A673 (cell line): ENCODE results near the gene OR2C1. TPM values are rescaled to one million over a fixed set of nuclear protein-coding genes. Genes with fewer than 3 reads are reported as not detected.
A peak's percentile ranks its signal among the peaks of the same experiment; 100 is the strongest.

Experiments
- BruUV-seq: library from RNA; stranded (reverse); fragments of 400-500 nt; replicated peaks from 2 replicates; lab custom pipeline; 2021; lab: Mats Ljungman, UMichigan
- CTCF ChIA-PET: fragments of 300-600 bp; sonication (Branson Sonifier 250); formaldehyde crosslinking; loops from one replicate; lab custom pipeline; 2022; ENCODE audit warnings: antibody characterized with exemption; lab: Charles Lee
- POLR2A ChIA-PET: fragments of 300-600 bp; sonication (Branson Sonifier 250); formaldehyde crosslinking; loops from one replicate; lab custom pipeline; 2022; ENCODE audit warnings: antibody characterized with exemption; ENCODE audit not compliant: low non-redundant PET; lab: Charles Lee
- DNase-seq: peaks from one replicate; pipeline ENCODE4 v3.0.0-alpha.2; 2015; ENCODE audit warnings: low spot score
- H3K27ac ChIP-seq: fragments of 200-600 bp; sonication (generic); 2 replicates; pipeline ENCODE4 v1.5.1; 2016; ENCODE audit warnings: mixed run types, low read depth, mild to moderate bottlenecking, mixed read lengths, antibody characterized with exemption, low read length; ENCODE audit not compliant: poor library complexity, severe bottlenecking
- H3K27me3 ChIP-seq: fragments of 200-600 bp; sonication (generic); replicated peaks from 2 replicates; pipeline ENCODE4 v1.6.1; 2017; ENCODE audit warnings: mixed run types, low read depth, mild to moderate bottlenecking, mixed read lengths, antibody characterized with exemption, low read length; ENCODE audit not compliant: insufficient read depth, poor library complexity
- H3K36me3 ChIP-seq: fragments of 200-600 bp; sonication (generic); 2 replicates; pipeline ENCODE4 v1.6.1; 2016; ENCODE audit warnings: mixed run types, mild to moderate bottlenecking, mixed read lengths, antibody characterized with exemption, low read length; ENCODE audit not compliant: insufficient read depth, poor library complexity, severe bottlenecking
- H3K4me1 ChIP-seq: fragments of 200-600 bp; sonication (generic); 2 replicates; pipeline ENCODE4 v1.6.1; 2017; ENCODE audit warnings: mixed run types, mild to moderate bottlenecking, mixed read lengths, antibody characterized with exemption, low read length; ENCODE audit not compliant: insufficient read depth, poor library complexity, severe bottlenecking
- H3K4me3 ChIP-seq: fragments of 200-600 bp; sonication (generic); 2 replicates; pipeline ENCODE4 v1.5.1; 2016; ENCODE audit warnings: low read depth, mixed run types, mild to moderate bottlenecking, mixed read lengths, low read length; ENCODE audit not compliant: poor library complexity, severe bottlenecking
- H3K9me3 ChIP-seq: fragments of 200-600 bp; sonication (generic); 2 replicates; pipeline ENCODE4 v1.6.1; 2016; ENCODE audit warnings: mixed run types, low read depth, mild to moderate bottlenecking, mixed read lengths, antibody characterized with exemption, low read length; ENCODE audit not compliant: poor library complexity, severe bottlenecking
- CTCF ChIP-seq: fragments of 300-800, 200-600 bp; sonication (generic); conservative IDR thresholded peaks from 2 replicates; pipeline ENCODE4 v1.5.1; 2017; ENCODE audit warnings: low read depth, mild to moderate bottlenecking, antibody characterized with exemption, low read length, moderate library complexity, mixed read lengths
- EZH2 ChIP-seq: fragments of 200-600 bp; sonication (generic); IDR thresholded peaks from 2 replicates; pipeline ENCODE4 v1.6.1; 2017; ENCODE audit warnings: borderline replicate concordance, low read depth, mild to moderate bottlenecking, mixed read lengths, antibody characterized with exemption, low read length; ENCODE audit not compliant: poor library complexity, severe bottlenecking
- intact Hi-C: fragments of 100-400 bp; cut with micrococcal nuclease; formaldehyde crosslinking; loops from one replicate; pipeline ENCODE4 v1.10.0; 2022; ENCODE audit not compliant: unreplicated experiment
- total RNA-seq: library from RNA; stranded (reverse); gene quantifications from 2 replicates; pipeline ENCODE4 v1.2.3, GENCODE V29; 2021

The OR2C1 gene
- total RNA-seq, 1 experiment from 2014 or later = not detected

GRCh38 chr16:3317315-3317999, 38.2 kb upstream of the OR2C1 start:
- no peak for DNase-seq
- Histone ChIP-seq H3K9me3 (peaks cover 82% of the 10 kb centered on the region), H3K4me3 (no peak overlapping the region), H3K27ac (no peak overlapping the region), H3K4me1 (no peaks in the 10 kb centered on the region), H3K27me3 (no peaks in the 10 kb centered on the region), H3K36me3 (peaks cover 55% of the 10 kb centered on the region)
- intact Hi-C loops = no loop called here
- POLR2A ChIA-PET = no interaction called here
- no peak for TF ChIP-seq EZH2
- TF ChIP-seq CTCF = no peak
- BruUV-seq = TSS peak; percentile 23
- CTCF ChIA-PET = no interaction called here

- BruUV-seq = no TSS peak
- ChIA-PET CTCF (no interaction called here), POLR2A (no interaction called here)
- intact Hi-C loops = no loop called here
- Histone ChIP-seq H3K4me3 (no peak overlapping the region), H3K36me3 (peaks cover 20% of the 10 kb centered on the region), H3K27ac (no peak overlapping the region), H3K27me3 (no peaks in the 10 kb centered on the region), H3K9me3 (peaks cover 56% of the 10 kb centered on the region), H3K4me1 (no peaks in the 10 kb centered on the region)
- TF ChIP-seq CTCF (no peak), EZH2 (no peak)
- no peak for DNase-seq
Measured at GRCh38 chr16:3321816-3322215, 33.9 kb upstream of the OR2C1 start.

DNA sequence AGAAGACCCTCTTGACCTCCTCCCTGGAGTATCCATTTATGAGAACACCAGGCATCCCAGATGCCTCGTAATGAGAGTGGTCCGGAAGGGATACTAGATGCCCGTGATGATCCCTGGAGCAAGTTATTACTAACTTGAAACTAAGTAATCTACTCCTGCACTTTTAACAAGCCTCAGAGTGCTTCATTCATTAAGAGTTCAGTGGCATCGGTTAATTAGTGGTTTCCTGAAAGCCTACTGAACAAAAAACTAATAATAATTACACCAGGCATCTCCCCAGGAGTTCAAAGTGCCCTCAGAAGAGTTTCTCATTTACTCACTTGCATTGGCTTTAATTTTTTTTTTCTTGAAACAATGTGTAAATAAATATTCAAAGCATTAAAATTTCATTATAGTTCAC, 28.2 kb upstream of the OR2C1 start:
- TF ChIP-seq CTCF (no peak), EZH2 (no peak)
- DNase-seq = no peak
- Histone ChIP-seq H3K4me1 (no peaks in the 10 kb centered on the region), H3K27ac (no peak overlapping the region), H3K27me3 (no peaks in the 10 kb centered on the region), H3K9me3 (peaks cover 5% of the 10 kb centered on the region), H3K4me3 (no peak overlapping the region), H3K36me3 (no peaks in the 10 kb centered on the region)
- no TSS peak for BruUV-seq
- ChIA-PET CTCF (no interaction called here), POLR2A (no interaction called here)
- intact Hi-C loops = no loop called here
